ENCODE data around the gene DISP3.

Gene DISP3

GRCh38 chr1:11488966-11489625 lies 10.1 kb downstream of the DISP3 start:
- H4K20me1 ChIP-seq (ENCODE audit: control insufficient read depth, insufficient read depth, low read depth, low read length) = 0 out of 2 replicates have a peak, but pooled peaks cover 4% of the 10 kb centered on the region
- H3F3A ChIP-seq (ENCODE audit: control insufficient read depth, insufficient read depth) = no peaks in the 10 kb centered on the region
- no peaks in the 10 kb centered on the region for H3K4me1 ChIP-seq (ENCODE audit: control insufficient read depth, low read length)
- H3K9me2 ChIP-seq (replicated peaks; ENCODE audit: control insufficient read depth, low read length) = no peaks in the 10 kb centered on the region
- TF ChIP-seq EZH2phosphoT487 (IDR thresholded peaks at IDR 0.05; ENCODE audit: borderline replicate concordance, low read length) = no peak
- no peak for TF ChIP-seq CTCF (IDR thresholded peaks at IDR 0.05; ENCODE audit: low read depth, low read length, poor library complexity, severe bottlenecking)
- H3K9me3 ChIP-seq (ENCODE audit: control insufficient read depth, insufficient read depth, low read length) = no peaks in the 10 kb centered on the region
- H3K27ac ChIP-seq (ENCODE audit: low read depth, low read length) = no peak overlapping the region
- H3K79me2 ChIP-seq (ENCODE audit: control insufficient read depth, low read length) = no peaks in the 10 kb centered on the region
- no peaks in the 10 kb centered on the region for H3K36me3 ChIP-seq (ENCODE audit: control insufficient read depth, low read length)
- H3K4me2 ChIP-seq (ENCODE audit: low read length) = no peak overlapping the region
- peaks cover 3% of the 10 kb centered on the region; the same call in 1 of the 2 replicates for H3K27me3 ChIP-seq (ENCODE audit: control insufficient read depth, low read length)
- H3K4me3 ChIP-seq (ENCODE audit: low read length) = no peak overlapping the region

- Histone ChIP-seq H3K4me1 (ENCODE audit: control insufficient read depth, low read length) (no peaks in the 10 kb centered on the region), H3K4me2 (ENCODE audit: low read length) (no peak overlapping the region), H3K9me2 (replicated peaks; ENCODE audit: control insufficient read depth, low read length) (no peaks in the 10 kb centered on the region), H3K4me3 (ENCODE audit: low read length) (no peak overlapping the region), H3F3A (ENCODE audit: control insufficient read depth, insufficient read depth) (no peaks in the 10 kb centered on the region), H3K36me3 (ENCODE audit: control insufficient read depth, low read length) (no peaks in the 10 kb centered on the region), H3K27me3 (ENCODE audit: control insufficient read depth, low read length) (no peaks in the 10 kb centered on the region), H3K9me3 (ENCODE audit: control insufficient read depth, insufficient read depth, low read length) (no peaks in the 10 kb centered on the region), H3K27ac (ENCODE audit: low read depth, low read length) (no peak overlapping the region), H4K20me1 (ENCODE audit: control insufficient read depth, insufficient read depth, low read depth, low read length) (no peaks in the 10 kb centered on the region), H3K79me2 (ENCODE audit: control insufficient read depth, low read length) (no peaks in the 10 kb centered on the region)
- no peak for TF ChIP-seq CTCF (IDR thresholded peaks at IDR 0.05; ENCODE audit: low read depth, low read length, poor library complexity, severe bottlenecking)
- no peak for TF ChIP-seq EZH2phosphoT487 (IDR thresholded peaks at IDR 0.05; ENCODE audit: borderline replicate concordance, low read length)
These were observed 13.3 kb downstream of the DISP3 start for GRCh38 chr1:11492235-11492634.

- no peaks in the 10 kb centered on the region for H3F3A ChIP-seq (ENCODE audit: control insufficient read depth, insufficient read depth)
- H4K20me1 ChIP-seq (ENCODE audit: control insufficient read depth, insufficient read depth, low read depth, low read length) = no peaks in the 10 kb centered on the region
- H3K79me2 ChIP-seq (ENCODE audit: control insufficient read depth, low read length) = no peaks in the 10 kb centered on the region
- no peak overlapping the region for H3K4me2 ChIP-seq (ENCODE audit: low read length)
- no peaks in the 10 kb centered on the region for H3K9me2 ChIP-seq (replicated peaks; ENCODE audit: control insufficient read depth, low read length)
- H3K27me3 ChIP-seq (ENCODE audit: control insufficient read depth, low read length) = no peaks in the 10 kb centered on the region
- TF ChIP-seq CTCF (IDR thresholded peaks at IDR 0.05; ENCODE audit: low read depth, low read length, poor library complexity, severe bottlenecking) (no peak), EZH2phosphoT487 (IDR thresholded peaks at IDR 0.05; ENCODE audit: borderline replicate concordance, low read length) (no peak)
- no peak overlapping the region for H3K4me3 ChIP-seq (ENCODE audit: low read length)
- no peak overlapping the region for H3K27ac ChIP-seq (ENCODE audit: low read depth, low read length)
- H3K9me3 ChIP-seq (ENCODE audit: control insufficient read depth, insufficient read depth, low read length) = no peaks in the 10 kb centered on the region
- H3K36me3 ChIP-seq (ENCODE audit: control insufficient read depth, low read length) = no peaks in the 10 kb centered on the region
- H3K4me1 ChIP-seq (ENCODE audit: control insufficient read depth, low read length) = no peaks in the 10 kb centered on the region
These were observed 15.2 kb downstream of the DISP3 start for GRCh38 chr1:11493972-11494655.

Data from DOHH2 (cell line).